MCF 10A (cell line): ENCODE results near the gene ITGAD. TPM values are rescaled to one million over a fixed set of nuclear protein-coding genes. Genes with fewer than 3 reads are reported as not detected.

Source experiments
- BruUV-seq: library from RNA; stranded (reverse); fragments of 400-500 nt; replicated peaks from 2 replicates; lab custom pipeline; 2021; lab: Mats Ljungman, UMichigan
- CTCF ChIA-PET: fragments of 300-600 bp; sonication (Branson Sonifier 250); formaldehyde crosslinking; extraction: SDS; loops from one replicate; lab custom pipeline; 2021; ENCODE audit warnings: antibody characterized with exemption, inconsistent platforms; lab: Yijun Ruan, JAX
- POLR2A ChIA-PET: fragments of 300-600, 350-650 bp; sonication (Branson Sonifier 250); formaldehyde crosslinking; extraction: SDS; loops from one replicate; lab custom pipeline; 2020; ENCODE audit warnings: antibody characterized with exemption, inconsistent platforms; lab: Yijun Ruan, JAX
- DNase-seq: peaks from one replicate; pipeline ENCODE4 v3.0.0-alpha.2; 2018; ENCODE audit not compliant: unreplicated experiment
- H3K27ac Mint-ChIP-seq: one replicate; pipeline ENCODE4 v1.8.0; 2022; ENCODE audit warnings: mild to moderate bottlenecking, low read depth, mixed read lengths; ENCODE audit not compliant: unreplicated experiment
- H3K27me3 Mint-ChIP-seq: one replicate; pipeline ENCODE4 v1.8.0; 2022; ENCODE audit warnings: mixed read lengths; ENCODE audit not compliant: insufficient read depth, unreplicated experiment
- H3K36me3 Mint-ChIP-seq: one replicate; pipeline ENCODE4 v1.8.0; 2022; ENCODE audit warnings: mild to moderate bottlenecking, moderate library complexity, mixed read lengths; ENCODE audit not compliant: insufficient read depth, unreplicated experiment
- H3K4me1 Mint-ChIP-seq: one replicate; pipeline ENCODE4 v1.8.0; 2022; ENCODE audit warnings: mixed read lengths; ENCODE audit not compliant: insufficient read depth, unreplicated experiment
- H3K4me3 Mint-ChIP-seq: one replicate; pipeline ENCODE4 v1.8.0; 2022; ENCODE audit warnings: mild to moderate bottlenecking, moderate library complexity, mixed read lengths; ENCODE audit not compliant: unreplicated experiment
- H3K9me3 Mint-ChIP-seq: one replicate; pipeline ENCODE4 v1.8.0; 2022; ENCODE audit warnings: mixed read lengths; ENCODE audit not compliant: unreplicated experiment
- intact Hi-C: fragments of 100-400 bp; cut with micrococcal nuclease; formaldehyde crosslinking; loops from 2 replicates; pipeline ENCODE4 v1.14.1; 2022
- total RNA-seq: library from RNA; stranded (reverse); gene quantifications from 2 replicates; pipeline ENCODE4 v1.2.3, GENCODE V29; 2022
- TF ChIP-seq, protein P1 (sequence below): fragments of 200-600 bp; IDR thresholded peaks from one replicate; pipeline ENCODE4 v1.8.0; 2022; ENCODE audit warnings: antibody characterized with exemption, mild to moderate bottlenecking; ENCODE audit not compliant: unreplicated experiment

ITGAD gene
- total RNA-seq, 1 experiment from 2014 or later = not detected

DNA sequence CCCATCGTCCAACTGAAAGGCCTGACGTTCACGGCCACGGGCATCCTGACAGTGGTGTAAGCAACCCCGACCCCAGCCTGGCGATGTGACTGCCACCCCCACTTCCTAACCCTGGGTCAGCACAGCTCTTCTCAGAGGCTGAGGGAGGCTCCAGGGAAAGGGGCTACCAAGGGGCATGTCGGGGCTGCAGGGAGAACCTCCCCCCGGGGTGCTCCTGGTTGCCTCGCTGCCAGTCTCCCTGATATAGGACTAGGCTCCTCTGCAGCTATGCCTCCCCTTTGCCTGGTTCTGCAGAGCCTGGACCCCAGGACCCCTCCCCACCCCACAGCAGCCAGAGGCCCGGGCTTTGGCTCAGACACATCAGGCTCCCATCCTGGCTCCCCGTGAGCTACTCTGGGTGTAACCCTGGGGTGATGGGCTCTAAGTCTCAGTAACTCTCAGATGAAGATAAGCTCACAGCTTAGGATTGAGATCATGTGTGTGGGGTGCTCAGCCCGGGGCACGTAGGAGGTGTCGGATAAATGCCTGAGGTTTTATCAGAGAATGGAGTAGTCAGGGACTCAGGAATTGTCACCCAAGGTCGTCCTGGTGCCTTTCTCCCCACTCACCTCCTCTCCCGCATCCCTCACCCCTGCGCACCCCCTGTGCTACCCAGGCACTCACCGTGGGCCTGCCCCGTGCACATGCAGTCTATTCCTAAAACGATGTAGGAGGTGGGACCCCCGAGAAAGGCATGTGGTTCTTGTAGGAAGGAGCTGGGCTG lies 10.6 kb downstream of the ITGAD start:
- POLR2A ChIA-PET = no interaction called here
- CTCF ChIA-PET = interaction anchor here (1.0 to 1.9 kb wide), 4 partner anchors 16 to 48 kb away, joined by 3 to 6 read pairs (median 4); no protein-coding TSS in a partner anchor
- Mint-ChIP-seq H3K9me3 (peaks cover 7% of the 10 kb centered on the region), H3K36me3 (no peaks in the 10 kb centered on the region), H3K4me1 (no peaks in the 10 kb centered on the region), H3K27ac (no peak overlapping the region), H3K4me3 (no peak overlapping the region), H3K27me3 (peaks cover 8% of the 10 kb centered on the region)
- TF ChIP-seq, protein P1, sequence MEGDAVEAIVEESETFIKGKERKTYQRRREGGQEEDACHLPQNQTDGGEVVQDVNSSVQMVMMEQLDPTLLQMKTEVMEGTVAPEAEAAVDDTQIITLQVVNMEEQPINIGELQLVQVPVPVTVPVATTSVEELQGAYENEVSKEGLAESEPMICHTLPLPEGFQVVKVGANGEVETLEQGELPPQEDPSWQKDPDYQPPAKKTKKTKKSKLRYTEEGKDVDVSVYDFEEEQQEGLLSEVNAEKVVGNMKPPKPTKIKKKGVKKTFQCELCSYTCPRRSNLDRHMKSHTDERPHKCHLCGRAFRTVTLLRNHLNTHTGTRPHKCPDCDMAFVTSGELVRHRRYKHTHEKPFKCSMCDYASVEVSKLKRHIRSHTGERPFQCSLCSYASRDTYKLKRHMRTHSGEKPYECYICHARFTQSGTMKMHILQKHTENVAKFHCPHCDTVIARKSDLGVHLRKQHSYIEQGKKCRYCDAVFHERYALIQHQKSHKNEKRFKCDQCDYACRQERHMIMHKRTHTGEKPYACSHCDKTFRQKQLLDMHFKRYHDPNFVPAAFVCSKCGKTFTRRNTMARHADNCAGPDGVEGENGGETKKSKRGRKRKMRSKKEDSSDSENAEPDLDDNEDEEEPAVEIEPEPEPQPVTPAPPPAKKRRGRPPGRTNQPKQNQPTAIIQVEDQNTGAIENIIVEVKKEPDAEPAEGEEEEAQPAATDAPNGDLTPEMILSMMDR = no peak
- intact Hi-C loops = no loop called here
- DNase-seq = no peak
- BruUV-seq = no TSS peak

DNA sequence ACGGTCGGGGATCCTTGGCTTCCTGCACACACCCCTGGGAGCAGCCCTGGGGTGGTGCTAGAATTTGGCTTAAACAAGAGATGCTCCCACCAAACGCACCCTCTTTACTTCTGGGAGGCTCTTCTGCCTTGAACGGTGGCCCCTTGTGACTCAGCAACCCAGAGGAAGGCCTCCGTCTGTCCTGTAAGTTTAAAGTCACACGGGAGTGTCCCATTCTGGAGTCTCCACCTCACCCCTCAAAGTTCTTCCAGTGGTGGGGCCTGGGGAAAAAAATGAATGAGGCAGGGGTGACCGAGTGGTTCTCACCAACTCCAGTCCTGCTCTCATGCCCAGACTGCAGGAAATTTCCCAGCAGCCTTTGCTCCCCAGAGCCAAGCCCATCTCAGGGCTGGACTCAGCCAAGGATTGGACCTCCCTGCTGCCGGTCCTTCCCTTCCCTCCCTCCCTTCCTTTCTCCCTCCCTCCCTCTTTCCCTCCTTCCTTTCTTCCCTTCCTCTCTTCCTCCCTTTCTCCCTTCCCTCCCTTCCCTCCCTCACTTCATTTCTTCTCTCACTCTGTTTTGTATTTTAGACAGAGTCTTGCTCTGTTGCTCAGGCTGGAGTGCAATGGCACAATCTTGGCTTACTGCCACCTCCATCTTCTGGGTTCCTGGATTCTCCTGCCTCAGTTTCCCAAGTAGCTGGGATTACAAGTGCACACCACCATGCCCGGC lies 11.4 kb downstream of the ITGAD start:
- H3K36me3 Mint-ChIP-seq = no peaks in the 10 kb centered on the region
- peaks cover 6% of the 10 kb centered on the region for H3K9me3 Mint-ChIP-seq
- no peaks in the 10 kb centered on the region for H3K4me1 Mint-ChIP-seq
- H3K27me3 Mint-ChIP-seq = peaks cover 12% of the 10 kb centered on the region
- ChIA-PET POLR2A (no interaction called here), CTCF (interaction anchor here (0.9 to 1.9 kb wide), 4 partner anchors 17 to 43 kb away, joined by 3 to 6 read pairs (median 4); no protein-coding TSS in a partner anchor)
- peak; percentile 10 for DNase-seq
- H3K4me3 Mint-ChIP-seq = no peak overlapping the region
- no peak overlapping the region for H3K27ac Mint-ChIP-seq
- intact Hi-C loops = no loop called here
- no TSS peak for BruUV-seq
- TF ChIP-seq, protein P1 = no peak

DNA sequence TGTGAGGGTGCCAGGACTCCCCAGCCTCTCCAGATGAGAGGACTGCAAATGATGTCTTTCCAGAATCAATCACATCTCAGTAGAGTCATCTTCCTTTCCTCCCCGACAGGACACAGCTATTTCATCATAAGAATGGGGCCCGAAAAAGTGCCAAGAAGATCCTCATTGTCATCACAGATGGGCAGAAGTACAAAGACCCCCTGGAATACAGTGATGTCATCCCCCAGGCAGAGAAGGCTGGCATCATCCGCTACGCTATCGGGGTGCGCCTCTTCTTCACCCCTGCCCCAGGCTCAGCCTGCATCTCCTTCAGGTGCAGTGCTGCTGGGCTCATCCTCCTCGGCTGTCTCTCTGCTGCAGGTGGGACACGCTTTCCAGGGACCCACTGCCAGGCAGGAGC lies 14.3 kb downstream of the ITGAD start:
- no TSS peak for BruUV-seq
- ChIA-PET CTCF (no interaction called here), POLR2A (interaction anchor here (1.5 kb wide), 1 partner anchor 45 kb away, joined by 7 read pairs; no protein-coding TSS in a partner anchor)
- Mint-ChIP-seq H3K9me3 (no peaks in the 10 kb centered on the region), H3K27ac (no peak overlapping the region), H3K36me3 (no peaks in the 10 kb centered on the region), H3K27me3 (peaks cover 20% of the 10 kb centered on the region), H3K4me3 (no peak overlapping the region), H3K4me1 (no peaks in the 10 kb centered on the region)
- TF ChIP-seq, protein P1 = no peak
- intact Hi-C loops = no loop called here
- no peak for DNase-seq

DNA sequence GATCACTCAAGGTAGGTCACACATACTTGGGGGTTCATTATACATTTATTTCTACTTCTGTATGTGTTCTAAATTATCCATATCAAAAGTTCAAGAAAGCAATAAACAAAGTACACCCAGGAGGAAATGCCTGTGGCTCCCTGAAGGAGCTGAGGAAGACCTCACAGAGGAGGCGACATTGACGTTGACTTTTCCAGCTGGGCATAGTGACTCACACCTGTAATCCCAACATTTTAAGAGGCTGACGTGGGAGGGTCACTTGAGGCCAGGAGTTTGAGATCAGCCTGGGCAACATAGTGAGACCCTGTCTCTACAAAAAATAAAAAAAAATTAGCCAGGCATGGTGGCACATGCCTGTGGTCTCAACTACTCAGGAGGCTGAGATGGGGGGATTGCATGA lies 16.3 kb downstream of the ITGAD start:
- Mint-ChIP-seq H3K27me3 (peaks cover 40% of the 10 kb centered on the region), H3K4me3 (no peak overlapping the region), H3K27ac (no peak overlapping the region), H3K36me3 (no peaks in the 10 kb centered on the region), H3K4me1 (no peaks in the 10 kb centered on the region), H3K9me3 (no peaks in the 10 kb centered on the region)
- no peak for DNase-seq
- CTCF ChIA-PET = interaction anchor here (0.6 to 0.7 kb wide), 2 partner anchors 51 to 425 kb away, joined by 3 read pairs; no protein-coding TSS in a partner anchor
- intact Hi-C loops = no loop called here
- TF ChIP-seq, protein P1 = no peak
- BruUV-seq = no TSS peak
- POLR2A ChIA-PET = no interaction called here
